ENCODE results near the gene KRAS.

The KRAS gene

DNA sequence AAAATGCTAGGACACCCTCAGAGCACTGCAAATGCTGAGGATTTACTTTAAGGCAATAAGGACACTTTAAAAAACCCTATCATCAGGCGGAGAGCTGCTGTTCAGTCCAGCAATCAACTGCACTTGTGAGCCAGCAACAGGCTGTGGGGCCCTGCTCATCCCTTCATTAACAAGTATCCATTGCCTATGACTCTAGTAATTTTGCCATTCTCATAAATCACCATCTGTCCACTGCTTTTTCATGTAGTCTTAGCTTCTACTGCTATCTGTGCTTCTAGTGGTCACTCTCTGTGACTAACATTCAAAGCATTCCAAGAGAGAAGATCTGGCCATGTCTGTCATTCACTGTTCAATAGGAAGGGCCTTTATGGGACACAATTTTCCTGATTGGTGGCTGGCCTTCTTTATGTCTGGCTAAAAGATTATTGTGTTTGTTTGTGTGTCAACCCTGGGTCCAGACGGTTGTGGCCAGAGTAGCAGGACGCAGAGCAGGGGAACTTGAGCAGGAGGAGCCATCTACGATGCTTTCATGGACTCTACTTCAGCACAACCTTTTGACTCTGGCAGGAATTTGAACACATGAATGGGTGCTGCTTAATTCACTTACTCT lies 3.6 kb upstream of the KRAS start:
- no peak overlapping the region for H2AFZ ChIP-seq (ENCODE audit: low read depth, low read length, severe bottlenecking)
- H3K9me3 ChIP-seq (ENCODE audit: insufficient read depth, low read length) = no peaks in the 10 kb centered on the region
- H3K27me3 ChIP-seq (ENCODE audit: low read length) = no peaks in the 10 kb centered on the region
- H3K36me3 ChIP-seq (ENCODE audit: low read length) = no peaks in the 10 kb centered on the region
- H3K79me2 ChIP-seq (ENCODE audit: insufficient read depth, low read length) = peaks cover 9% of the 10 kb centered on the region
- H3K27ac ChIP-seq (ENCODE audit: low read depth, low read length) = no peak overlapping the region
- peaks cover 8% of the 10 kb centered on the region; the same call in 1 of the 2 replicates for H3F3A ChIP-seq (ENCODE audit: insufficient read depth)
- H3K9me2 ChIP-seq (replicated peaks; ENCODE audit: insufficient read depth, low read length) = no peaks in the 10 kb centered on the region
- no peak overlapping the region for H3K4me3 ChIP-seq (ENCODE audit: insufficient read depth, low read length, poor library complexity, severe bottlenecking)
- TF ChIP-seq, protein P1, sequence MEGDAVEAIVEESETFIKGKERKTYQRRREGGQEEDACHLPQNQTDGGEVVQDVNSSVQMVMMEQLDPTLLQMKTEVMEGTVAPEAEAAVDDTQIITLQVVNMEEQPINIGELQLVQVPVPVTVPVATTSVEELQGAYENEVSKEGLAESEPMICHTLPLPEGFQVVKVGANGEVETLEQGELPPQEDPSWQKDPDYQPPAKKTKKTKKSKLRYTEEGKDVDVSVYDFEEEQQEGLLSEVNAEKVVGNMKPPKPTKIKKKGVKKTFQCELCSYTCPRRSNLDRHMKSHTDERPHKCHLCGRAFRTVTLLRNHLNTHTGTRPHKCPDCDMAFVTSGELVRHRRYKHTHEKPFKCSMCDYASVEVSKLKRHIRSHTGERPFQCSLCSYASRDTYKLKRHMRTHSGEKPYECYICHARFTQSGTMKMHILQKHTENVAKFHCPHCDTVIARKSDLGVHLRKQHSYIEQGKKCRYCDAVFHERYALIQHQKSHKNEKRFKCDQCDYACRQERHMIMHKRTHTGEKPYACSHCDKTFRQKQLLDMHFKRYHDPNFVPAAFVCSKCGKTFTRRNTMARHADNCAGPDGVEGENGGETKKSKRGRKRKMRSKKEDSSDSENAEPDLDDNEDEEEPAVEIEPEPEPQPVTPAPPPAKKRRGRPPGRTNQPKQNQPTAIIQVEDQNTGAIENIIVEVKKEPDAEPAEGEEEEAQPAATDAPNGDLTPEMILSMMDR (IDR thresholded peaks at IDR 0.05; ENCODE audit: insufficient read depth, low read length, poor library complexity, severe bottlenecking) = no peak
- no peak for TF ChIP-seq EZH2phosphoT487 (conservative IDR thresholded peaks at IDR 0.05; ENCODE audit: low read length)
- no peaks in the 10 kb centered on the region for H4K20me1 ChIP-seq (ENCODE audit: low read depth, low read length)
- no peak overlapping the region for H3K9ac ChIP-seq (ENCODE audit: low read length)
- no peak overlapping the region for H3K4me2 ChIP-seq (ENCODE audit: low read depth, low read length, poor library complexity, severe bottlenecking)

DNA sequence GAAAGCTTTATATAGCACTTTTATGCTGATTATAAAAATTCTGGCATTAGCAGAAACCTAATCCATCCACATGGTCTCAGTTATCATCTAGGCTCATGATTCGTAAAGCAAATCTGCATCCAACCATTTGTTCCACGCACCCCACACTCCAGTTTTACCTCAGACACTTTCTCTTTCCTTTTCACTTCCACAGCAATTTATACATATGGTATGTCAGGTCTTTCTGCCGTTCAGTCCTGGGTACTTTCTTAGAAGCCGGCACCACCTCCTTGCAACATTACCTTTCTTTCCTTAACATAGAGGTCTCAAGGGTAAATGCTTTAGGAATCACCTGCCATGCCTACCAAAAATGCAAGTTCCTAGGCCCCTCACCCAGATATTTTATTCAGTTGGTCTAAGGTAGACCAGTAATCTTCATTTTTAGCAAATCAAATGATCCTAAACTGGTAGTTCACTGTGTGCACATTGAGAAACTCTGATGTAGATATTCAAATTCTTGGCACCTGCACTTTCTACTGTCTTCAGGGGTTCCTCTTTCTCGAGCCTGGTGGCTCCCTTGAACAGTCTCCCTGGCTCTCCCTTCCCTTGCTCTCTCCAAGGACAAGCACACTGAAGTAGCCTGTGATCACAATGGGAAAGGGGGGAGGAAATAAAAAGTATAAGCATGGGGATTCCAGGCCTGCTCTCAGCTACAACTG lies 2.8 kb upstream of the KRAS start:
- Histone ChIP-seq H3K9me3 (ENCODE audit: insufficient read depth, low read length) (no peaks in the 10 kb centered on the region), H3K9ac (ENCODE audit: low read length) (no peak overlapping the region), H3K4me2 (ENCODE audit: low read depth, low read length, poor library complexity, severe bottlenecking) (no peak overlapping the region), H3K27me3 (ENCODE audit: low read length) (no peaks in the 10 kb centered on the region), H3K9me2 (replicated peaks; ENCODE audit: insufficient read depth, low read length) (no peaks in the 10 kb centered on the region), H2AFZ (ENCODE audit: low read depth, low read length, severe bottlenecking) (no peak overlapping the region), H3K27ac (ENCODE audit: low read depth, low read length) (no peak overlapping the region), H3F3A (ENCODE audit: insufficient read depth) (peaks cover 8% of the 10 kb centered on the region; the same call in 1 of the 2 replicates), H4K20me1 (ENCODE audit: low read depth, low read length) (no peaks in the 10 kb centered on the region), H3K79me2 (ENCODE audit: insufficient read depth, low read length) (peaks cover 17% of the 10 kb centered on the region), H3K4me3 (ENCODE audit: insufficient read depth, low read length, poor library complexity, severe bottlenecking) (no peak overlapping the region), H3K36me3 (ENCODE audit: low read length) (no peaks in the 10 kb centered on the region)
- TF ChIP-seq, protein P1 (IDR thresholded peaks at IDR 0.05; ENCODE audit: insufficient read depth, low read length, poor library complexity, severe bottlenecking) = no peak
- TF ChIP-seq EZH2phosphoT487 (conservative IDR thresholded peaks at IDR 0.05; ENCODE audit: low read length) = no peak

DNA sequence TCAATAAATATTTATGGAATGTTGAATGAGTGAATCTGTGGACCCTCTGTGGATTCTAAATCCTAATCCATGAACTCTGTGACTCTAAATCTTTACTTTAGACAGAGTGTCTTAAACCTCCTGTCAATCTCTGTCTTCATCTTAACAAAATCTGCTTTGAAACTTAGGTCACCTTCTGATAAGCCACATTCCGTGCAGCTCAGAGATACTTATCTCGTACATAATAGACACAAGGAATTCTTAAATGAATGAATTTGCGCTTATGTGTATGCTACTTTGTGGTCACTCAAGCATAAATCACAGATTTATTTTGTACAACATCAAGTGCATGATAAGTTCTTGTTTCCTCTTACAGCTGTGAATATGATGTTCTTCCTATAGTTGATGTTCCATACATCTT lies 2.2 kb upstream of the KRAS start:
- H3K9ac ChIP-seq (ENCODE audit: low read length) = no peak overlapping the region
- TF ChIP-seq, protein P1 (IDR thresholded peaks at IDR 0.05; ENCODE audit: insufficient read depth, low read length, poor library complexity, severe bottlenecking) = no peak
- TF ChIP-seq EZH2phosphoT487 (conservative IDR thresholded peaks at IDR 0.05; ENCODE audit: low read length) = no peak
- H4K20me1 ChIP-seq (ENCODE audit: low read depth, low read length) = no peaks in the 10 kb centered on the region
- H3F3A ChIP-seq (ENCODE audit: insufficient read depth) = peaks cover 8% of the 10 kb centered on the region; the same call in 1 of the 2 replicates
- H2AFZ ChIP-seq (ENCODE audit: low read depth, low read length, severe bottlenecking) = no peak overlapping the region
- H3K9me3 ChIP-seq (ENCODE audit: insufficient read depth, low read length) = no peaks in the 10 kb centered on the region
- H3K9me2 ChIP-seq (replicated peaks; ENCODE audit: insufficient read depth, low read length) = no peaks in the 10 kb centered on the region
- peaks cover 23% of the 10 kb centered on the region for H3K79me2 ChIP-seq (ENCODE audit: insufficient read depth, low read length)
- no peak overlapping the region for H3K27ac ChIP-seq (ENCODE audit: low read depth, low read length)
- no peaks in the 10 kb centered on the region for H3K27me3 ChIP-seq (ENCODE audit: low read length)
- no peak overlapping the region for H3K4me3 ChIP-seq (ENCODE audit: insufficient read depth, low read length, poor library complexity, severe bottlenecking)
- no peaks in the 10 kb centered on the region for H3K36me3 ChIP-seq (ENCODE audit: low read length)
- H3K4me2 ChIP-seq (ENCODE audit: low read depth, low read length, poor library complexity, severe bottlenecking) = no peak overlapping the region

Measured in SU-DHL-6 (cell line).